HepG2 (cell line): ENCODE data around the gene UBE2O. TPM values are rescaled to one million over a fixed set of nuclear protein-coding genes. Genes with fewer than 3 reads are reported as not detected.

Experiments
- BATF2 ChIP-seq: sonication (generic); formaldehyde crosslinking; IDR thresholded peaks from 2 replicates; pipeline ENCODE4 v1.8.0; 2022; ENCODE audit warnings: mild to moderate bottlenecking, missing genetic modification reagents, moderate library complexity
- CENPBD1 ChIP-seq: sonication (generic); formaldehyde crosslinking; IDR thresholded peaks from 2 replicates; pipeline ENCODE4 v1.8.0; 2022; ENCODE audit warnings: missing genetic modification reagents, low read depth, mild to moderate bottlenecking, borderline replicate concordance
- CREM ChIP-seq, 2 experiments: sonication (generic) in 1 of 2; formaldehyde crosslinking in 1 of 2; IDR thresholded peaks; 2 replicates each; pipeline versions ENCODE4 v1.4.0 to v1.6.1; 2016 to 2020; ENCODE audit warnings: antibody characterized with exemption in 1 of 2, mild to moderate bottlenecking in 1 of 2, missing genetic modification reagents in 1 of 2
- DNMT3B ChIP-seq: conservative IDR thresholded peaks from 2 replicates; pipeline ENCODE4 v1.6.1; 2016; ENCODE audit warnings: missing biosample characterization, control low read depth
- FOXA3 ChIP-seq: IDR thresholded peaks from 2 replicates; pipeline ENCODE4 v1.6.1; 2016; ENCODE audit warnings: missing genetic modification reagents, missing compliant biosample characterization
- HES4 ChIP-seq: sonication (generic); formaldehyde crosslinking; IDR thresholded peaks from 2 replicates; pipeline ENCODE4 v1.9.0; 2021; ENCODE audit warnings: mild to moderate bottlenecking, missing genetic modification reagents, borderline replicate concordance
- HIC2 ChIP-seq: sonication (generic); formaldehyde crosslinking; IDR thresholded peaks from 2 replicates; pipeline ENCODE4 v1.9.0; 2022; ENCODE audit warnings: low read depth, missing genetic modification reagents
- NFE2L2 ChIP-seq: fragments of 150-350 bp; IDR thresholded peaks from 2 replicates; pipeline ENCODE4 v1.6.1; 2014; ENCODE audit warnings: low read length
- RERE ChIP-seq: IDR thresholded peaks from 2 replicates; pipeline ENCODE4 v1.6.1; 2016; ENCODE audit warnings: low read depth, missing genetic modification reagents, missing compliant biosample characterization
- SKI ChIP-seq: fragments of 450-650 bp; IDR thresholded peaks from one replicate; pipeline ENCODE4 v1.6.1; 2018; ENCODE audit warnings: mild to moderate bottlenecking; ENCODE audit not compliant: partially characterized antibody
- STAT6 ChIP-seq: sonication (generic); formaldehyde crosslinking; IDR thresholded peaks from 2 replicates; pipeline ENCODE4 v1.4.0; 2020; ENCODE audit warnings: missing genetic modification reagents, mild to moderate bottlenecking, borderline replicate concordance
- ZMYM4 ChIP-seq: sonication (generic); formaldehyde crosslinking; IDR thresholded peaks from 2 replicates; pipeline ENCODE4 v1.8.1; 2023; ENCODE audit warnings: mild to moderate bottlenecking, missing genetic modification reagents
- ZNF275 ChIP-seq: sonication (generic); formaldehyde crosslinking; IDR thresholded peaks from 2 replicates; pipeline ENCODE4 v1.8.0; 2022; ENCODE audit warnings: missing genetic modification reagents, mild to moderate bottlenecking, inconsistent platforms, borderline replicate concordance
- ZNF335 ChIP-seq: sonication (generic); formaldehyde crosslinking; IDR thresholded peaks from 2 replicates; pipeline ENCODE4 v1.4.0; 2020; ENCODE audit warnings: missing genetic modification reagents
- ZNF570 ChIP-seq: sonication (generic); formaldehyde crosslinking; IDR thresholded peaks from 2 replicates; pipeline ENCODE4 v1.4.0; 2020; ENCODE audit warnings: mild to moderate bottlenecking, missing genetic modification reagents, borderline replicate concordance
- ZNF879 ChIP-seq: sonication (generic); formaldehyde crosslinking; IDR thresholded peaks from 2 replicates; pipeline ENCODE4 v1.8.1; 2023; ENCODE audit warnings: missing genetic modification reagents
- polyA plus RNA-seq, 8 experiments: library from polyadenylated mRNA; depleted of rRNA in 3 of 8; stranded (reverse) in 7 of 8; unstranded in 1 of 8; fragments of >200 nt; fragmentation: Illumina TruSeq in 4 of 8; extraction: Trizol in 4 of 8; gene quantifications; 2 replicates each; pipeline versions ENCODE4 v1.2.1 to v1.2.3, GENCODE V29; 2011 to 2016; ENCODE audit warnings: low read depth in 4 of 8, missing spikeins in 1 of 8, mixed read lengths in 1 of 8; ENCODE audit not compliant: insufficient read depth in 1 of 8
- total RNA-seq, 5 experiments: library from RNA; depleted of rRNA; stranded (reverse); fragments of >200 nt; fragmentation: Illumina TruSeq; extraction: Trizol; gene quantifications; 2 replicates each; pipeline ENCODE4 v1.2.3, GENCODE V29; 2016; ENCODE audit warnings: low read depth in 1 of 5

UBE2O gene
- total and polyA plus RNA-seq, 2 of the 13 experiments (the other 11 are each of a cell fraction or from before 2014, with no cell fraction given), result 21.5 to 23.5 TPM

- TF ChIP-seq CREM (IDR thresholded peaks at IDR 0.05), result no peak; the same call in 1 of the 2 replicates
- no peak for TF ChIP-seq CREM (CRISPR knock-in tag; IDR thresholded peaks at IDR 0.05)
- TF ChIP-seq SKI, result peak; percentile 55
- peak; percentile 68 for TF ChIP-seq FOXA3 (CRISPR knock-in tag)
- TF ChIP-seq HES4 (CRISPR knock-in tag), result no peak
- no peak for TF ChIP-seq RERE
- peak; percentile 36 for TF ChIP-seq HIC2 (CRISPR knock-in tag)
- no peak; the same call in 1 of the 2 replicates for TF ChIP-seq CENPBD1 (CRISPR knock-in tag)
- no peak for TF ChIP-seq NFE2L2
- TF ChIP-seq ZNF570, result no peak
- TF ChIP-seq ZMYM4 (CRISPR knock-in tag), result no peak
- no peak for TF ChIP-seq STAT6 (CRISPR knock-in tag)
- peak; percentile 77 for TF ChIP-seq ZNF335 (CRISPR knock-in tag)
- peak; percentile 86; the same call in 1 of the 2 replicates for TF ChIP-seq ZNF275 (CRISPR knock-in tag)
- TF ChIP-seq DNMT3B (CRISPR knock-in tag), result no peak
- peak; percentile 96 for TF ChIP-seq ZNF879
- peak; percentile 92 for TF ChIP-seq BATF2
Measured at GRCh38 chr17:76382803-76383545, 70.0 kb downstream of the UBE2O start (continued).
